HG03095 (cell line): ENCODE data around the gene LRRC4B.
"Not testable (repeated sequence)": the region's sequence is repeated elsewhere in the genome, so short reads cannot be mapped to it uniquely, and the experiment has no call there.

Source experiments
- ATAC-seq: cut with Tn5 transposase; IDR thresholded peaks from one replicate; pipeline ENCODE4 v1.9.1; 2021; ENCODE audit warnings: moderate library complexity; ENCODE audit not compliant: unreplicated experiment

Gene LRRC4B

GRCh38 chr19:50567882-50568727 lies at the start of gene LRRC4B:
Gene LRRC4B, minus strand, starts transcription at chr19:50568435. Its CDS starts 19,597 bp downstream, at chr19:50548838.
- no peak for ATAC-seq

- not testable (repeated sequence) for ATAC-seq
These were observed 44.5 kb upstream of the LRRC4B start for GRCh38 chr19:50612504-50613404.

- ATAC-seq, result no peak
These were observed 39.9 kb upstream of the LRRC4B start for GRCh38 chr19:50607874-50608785.

GRCh38 chr19:50607388-50607787 lies 39.2 kb upstream of the LRRC4B start:
- ATAC-seq, result no peak

GRCh38 chr19:50606059-50606836 lies 38.0 kb upstream of the LRRC4B start:
- not testable (repeated sequence) for ATAC-seq

- ATAC-seq, result not testable (repeated sequence)
These were observed 36.2 kb upstream of the LRRC4B start for GRCh38 chr19:50604264-50605073.

GRCh38 chr19:50602935-50603334 lies 34.7 kb upstream of the LRRC4B start:
- no peak for ATAC-seq

GRCh38 chr19:50602496-50602895 lies 34.3 kb upstream of the LRRC4B start:
- no peak for ATAC-seq

- ATAC-seq, result no peak
These were observed 33.8 kb upstream of the LRRC4B start for GRCh38 chr19:50602089-50602422.

- ATAC-seq, result no peak
These were observed 33.3 kb upstream of the LRRC4B start for GRCh38 chr19:50601407-50602088.

- ATAC-seq, result no peak
These were observed 31.2 kb upstream of the LRRC4B start for GRCh38 chr19:50599427-50599826.

- ATAC-seq, result no peak
These were observed 22.0 kb upstream of the LRRC4B start for GRCh38 chr19:50590191-50590590.

GRCh38 chr19:50581795-50582660 lies 13.8 kb upstream of the LRRC4B start:
- not testable (repeated sequence) for ATAC-seq

- no peak for ATAC-seq
These were observed 12.9 kb upstream of the LRRC4B start for GRCh38 chr19:50580970-50581634.

GRCh38 chr19:50580240-50580639 lies 12.0 kb upstream of the LRRC4B start:
- ATAC-seq, result no peak

- not testable (repeated sequence) for ATAC-seq
These were observed 8.5 kb upstream of the LRRC4B start for GRCh38 chr19:50576769-50577168.
